Measurements from ENCODE around the gene STX18. TPM values are rescaled to one million over a fixed set of nuclear protein-coding genes. Genes with fewer than 3 reads are reported as not detected.

STX18 gene
- total RNA-seq: 10 to 100 TPM in 3 of 4 donors, 1 to 10 TPM in 1; 9.2 to 56.9 (median 42.1) TPM

DNA sequence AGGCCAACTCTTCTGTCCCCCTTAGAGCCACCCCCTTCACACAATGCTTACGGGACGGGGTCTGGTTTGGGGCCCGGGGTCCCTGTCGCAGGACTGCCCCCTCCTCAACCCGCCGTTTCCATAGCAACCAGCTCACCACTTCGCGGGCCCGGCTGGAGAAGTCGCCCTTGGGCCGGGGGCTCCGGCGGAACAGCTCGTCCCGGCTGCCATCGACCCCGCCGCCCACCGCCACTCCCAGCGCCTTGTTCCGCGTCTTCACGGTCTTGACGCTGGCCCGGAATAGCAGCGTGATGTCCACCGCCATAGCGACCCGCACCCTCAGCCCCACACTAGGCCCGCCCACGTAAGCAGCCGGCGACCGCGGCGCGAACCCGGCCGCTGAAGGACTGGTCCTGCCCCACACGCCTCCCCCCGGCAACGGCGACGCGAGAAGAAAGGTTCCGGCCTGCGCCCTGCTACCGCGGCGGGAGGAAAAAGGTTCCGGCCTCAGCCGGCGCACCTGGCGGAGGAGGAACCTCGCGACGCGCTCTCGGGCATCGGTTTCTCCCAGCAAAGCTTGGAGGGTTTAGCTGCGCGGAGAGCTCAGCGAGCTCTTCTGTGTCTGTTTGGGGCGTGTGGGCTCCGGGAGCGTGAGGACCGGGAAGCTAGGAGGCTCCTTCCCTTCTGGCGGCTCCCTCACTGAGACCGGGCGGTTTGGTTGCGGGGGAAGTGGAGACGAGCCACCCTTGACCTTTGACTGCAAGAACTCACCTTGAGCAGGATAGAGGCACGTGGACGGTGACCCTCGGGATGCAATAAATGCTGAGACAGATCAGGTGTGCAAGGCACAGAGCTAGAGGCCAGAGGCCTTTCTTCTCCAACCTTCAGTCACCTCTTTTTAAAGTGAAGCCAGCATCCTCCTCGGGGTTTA is at the start of gene STX18:
Gene STX18, minus strand, starts transcription at position 388 of the 910 bp plus-strand sequence. Its CDS starts 84 bp downstream, at position 304.
- Histone ChIP-seq H3K27ac (peak within 1 kb of the TSS; percentile 83 to 93 (median 90)), H3K27me3 (no peaks in the 10 kb centered on the region), H3K4me3 (peak within 1 kb of the TSS; percentile 82 to 94 (median 89)), H3K9me3 (no peaks in the 10 kb centered on the region), H3K36me3 (no peaks in the 10 kb centered on the region), H3K4me1 (peaks cover 17 to 33% (median 22%) of the 10 kb centered on the region in 4 donors)
- TF ChIP-seq POLR2AphosphoS5 (IDR thresholded peaks at IDR 0.05): peak; percentile 84 to 94 (median 92)
- peak in 2 of 5 experiments; percentile 12 to 18 for TF ChIP-seq CTCF (IDR thresholded peaks at IDR 0.05)
- no peak for TF ChIP-seq EP300 (IDR thresholded peaks at IDR 0.05; ENCODE audit: low read depth)
- peak; percentile 91 for TF ChIP-seq POLR2A (IDR thresholded peaks at IDR 0.05)
- WGBS, 2 donors (ENCODE audit: low coverage in 1 of 2): 1% methylated on average over 75 of the region's 76 CpGs; no CpG with 5 or more reads in 1 of the 2 donors
- peak; percentile 90 for DNase-seq
- in situ Hi-C loops (cut with MboI; ENCODE audit: low pct_ligation_motif_present in 1 of 4, low pct_unique_long_range_greater_than_20kb in 1 of 4, low sequenced_read_pairs in 3 of 4) (no loop called here), intact Hi-C loops (cut with DNase I; ENCODE audit: low total_unique reads) (no loop called here)

- DNase-seq: no peak
- Histone ChIP-seq H3K36me3 (no peaks in the 10 kb centered on the region), H3K27me3 (no peaks in the 10 kb centered on the region), H3K27ac (no peak overlapping the region), H3K4me1 (no peaks in the 10 kb centered on the region), H3K4me3 (no peak overlapping the region), H3K9me3 (peaks cover 5 to 10% of the 10 kb centered on the region in 2 donors)
- TF ChIP-seq EP300 (IDR thresholded peaks at IDR 0.05; ENCODE audit: low read depth): no peak
- TF ChIP-seq POLR2AphosphoS5 (IDR thresholded peaks at IDR 0.05): no peak
- TF ChIP-seq POLR2A (IDR thresholded peaks at IDR 0.05): no peak
- no peak for TF ChIP-seq CTCF (IDR thresholded peaks at IDR 0.05)
- intact Hi-C loops (cut with DNase I; ENCODE audit: low total_unique reads): no loop called here
- in situ Hi-C loops (cut with MboI; ENCODE audit: low pct_ligation_motif_present in 1 of 4, low pct_unique_long_range_greater_than_20kb in 1 of 4, low sequenced_read_pairs in 3 of 4): no loop called here
- 86 to 96% methylated on average over 4 of the region's 4 CpGs for WGBS, 2 donors (ENCODE audit: low coverage in 1 of 2)
Measured at GRCh38 chr4:4591071-4591470, 49.2 kb upstream of the STX18 start.

DNA sequence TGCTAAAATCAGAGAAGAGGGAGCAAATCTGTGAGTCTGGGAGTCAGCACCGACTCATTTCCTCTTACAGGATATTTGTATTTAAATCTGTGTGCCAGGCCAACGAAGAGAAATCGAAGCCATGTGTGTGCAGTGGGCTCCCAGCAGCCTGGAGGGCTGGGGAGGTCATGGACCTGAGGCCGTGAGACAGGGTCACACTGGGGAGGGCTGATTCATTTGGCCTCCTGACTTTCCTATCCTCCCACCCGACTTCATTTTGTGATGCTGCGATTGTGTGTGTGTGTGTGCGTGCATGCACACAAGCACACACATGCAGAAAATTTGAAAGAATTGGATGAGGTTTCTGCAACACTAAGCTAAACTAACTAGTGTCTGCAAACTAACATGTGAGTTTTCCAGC is 48.7 kb upstream of the STX18 start:
- WGBS, 2 donors (ENCODE audit: low coverage in 1 of 2): 86 to 95% methylated on average over 4 to 7 of the region's 7 CpGs
- H3K36me3 ChIP-seq: no peaks in the 10 kb centered on the region
- in situ Hi-C loops (cut with MboI; ENCODE audit: low pct_ligation_motif_present in 1 of 4, low pct_unique_long_range_greater_than_20kb in 1 of 4, low sequenced_read_pairs in 3 of 4) (no loop called here), intact Hi-C loops (cut with DNase I; ENCODE audit: low total_unique reads) (no loop called here)
- no peaks in the 10 kb centered on the region for H3K4me1 ChIP-seq
- H3K9me3 ChIP-seq: peaks cover 5 to 10% of the 10 kb centered on the region in 2 donors
- TF ChIP-seq EP300 (IDR thresholded peaks at IDR 0.05; ENCODE audit: low read depth): no peak
- no peak for TF ChIP-seq POLR2A (IDR thresholded peaks at IDR 0.05)
- TF ChIP-seq POLR2AphosphoS5 (IDR thresholded peaks at IDR 0.05): no peak
- no peak for TF ChIP-seq CTCF (IDR thresholded peaks at IDR 0.05)
- DNase-seq: no peak
- H3K27ac ChIP-seq: no peak overlapping the region
- H3K27me3 ChIP-seq: no peaks in the 10 kb centered on the region
- H3K4me3 ChIP-seq: no peak overlapping the region

DNA sequence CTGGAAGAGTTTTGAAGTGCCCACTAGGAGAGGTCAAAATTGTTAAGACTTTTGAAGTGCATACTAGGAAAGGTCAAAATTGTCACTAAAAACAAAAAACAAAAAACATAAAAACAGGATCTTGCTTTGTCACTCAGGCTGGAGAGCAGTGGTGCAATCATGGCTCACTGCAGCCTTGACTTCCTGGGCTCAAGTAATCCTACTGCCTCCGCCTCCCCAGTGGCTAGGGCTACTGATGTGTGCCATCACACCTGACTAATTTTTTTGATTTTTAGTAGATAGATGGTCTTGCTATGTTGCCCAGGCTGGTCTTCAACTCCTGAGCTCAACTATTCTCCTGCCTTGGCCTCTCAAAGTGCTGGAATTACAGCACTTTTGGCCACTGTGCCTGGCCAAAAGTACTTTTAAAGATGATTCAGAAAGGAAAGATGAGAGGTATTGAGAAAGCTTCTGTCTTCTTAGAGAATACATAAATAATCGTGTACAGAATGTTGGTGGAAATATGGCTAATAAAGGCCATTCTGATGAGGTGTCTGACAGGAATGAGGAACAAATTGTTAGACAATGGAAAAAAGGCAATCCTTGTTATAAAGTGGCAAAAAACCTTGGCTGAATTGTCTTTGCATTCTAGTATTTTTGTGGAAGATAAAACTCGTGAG is 43.3 kb upstream of the STX18 start:
- intact Hi-C loops (cut with DNase I; ENCODE audit: low total_unique reads): no loop called here
- no peak for DNase-seq
- no peak overlapping the region for H3K4me3 ChIP-seq
- H3K27ac ChIP-seq: no peak overlapping the region
- H3K27me3 ChIP-seq: no peaks in the 10 kb centered on the region
- 74 to 83% methylated on average over 3 of the region's 3 CpGs for WGBS, 2 donors (ENCODE audit: low coverage in 1 of 2)
- H3K4me1 ChIP-seq: no peaks in the 10 kb centered on the region
- in situ Hi-C loops (cut with MboI; ENCODE audit: low pct_ligation_motif_present in 1 of 4, low pct_unique_long_range_greater_than_20kb in 1 of 4, low sequenced_read_pairs in 3 of 4): no loop called here
- TF ChIP-seq POLR2AphosphoS5 (IDR thresholded peaks at IDR 0.05) (no peak), POLR2A (IDR thresholded peaks at IDR 0.05) (no peak), CTCF (IDR thresholded peaks at IDR 0.05) (no peak), EP300 (IDR thresholded peaks at IDR 0.05; ENCODE audit: low read depth) (no peak)
- no peaks in the 10 kb centered on the region for H3K36me3 ChIP-seq
- H3K9me3 ChIP-seq: no peaks in the 10 kb centered on the region
